Activated CD8-positive, alpha-beta memory T cell treated with anti-CD3 and anti-CD28 coated beads, Interleukin-2, amount 50 U/mL, for 24 hours (primary cell): ENCODE measurements around the gene SOX8.
A peak's percentile ranks its signal among the peaks of the same experiment; 100 is the strongest.

ENCODE experiments used
- DNase-seq: peaks from one replicate; pipeline ENCODE4 v3.0.0-alpha.2; 2020; ENCODE audit errors: extremely low read depth

Gene SOX8

GRCh38 chr16:986925-987582 is 5.5 kb downstream of the SOX8 start:
- no peak for DNase-seq

GRCh38 chr16:987906-988305 is 6.3 kb downstream of the SOX8 start:
- DNase-seq = no peak

DNA sequence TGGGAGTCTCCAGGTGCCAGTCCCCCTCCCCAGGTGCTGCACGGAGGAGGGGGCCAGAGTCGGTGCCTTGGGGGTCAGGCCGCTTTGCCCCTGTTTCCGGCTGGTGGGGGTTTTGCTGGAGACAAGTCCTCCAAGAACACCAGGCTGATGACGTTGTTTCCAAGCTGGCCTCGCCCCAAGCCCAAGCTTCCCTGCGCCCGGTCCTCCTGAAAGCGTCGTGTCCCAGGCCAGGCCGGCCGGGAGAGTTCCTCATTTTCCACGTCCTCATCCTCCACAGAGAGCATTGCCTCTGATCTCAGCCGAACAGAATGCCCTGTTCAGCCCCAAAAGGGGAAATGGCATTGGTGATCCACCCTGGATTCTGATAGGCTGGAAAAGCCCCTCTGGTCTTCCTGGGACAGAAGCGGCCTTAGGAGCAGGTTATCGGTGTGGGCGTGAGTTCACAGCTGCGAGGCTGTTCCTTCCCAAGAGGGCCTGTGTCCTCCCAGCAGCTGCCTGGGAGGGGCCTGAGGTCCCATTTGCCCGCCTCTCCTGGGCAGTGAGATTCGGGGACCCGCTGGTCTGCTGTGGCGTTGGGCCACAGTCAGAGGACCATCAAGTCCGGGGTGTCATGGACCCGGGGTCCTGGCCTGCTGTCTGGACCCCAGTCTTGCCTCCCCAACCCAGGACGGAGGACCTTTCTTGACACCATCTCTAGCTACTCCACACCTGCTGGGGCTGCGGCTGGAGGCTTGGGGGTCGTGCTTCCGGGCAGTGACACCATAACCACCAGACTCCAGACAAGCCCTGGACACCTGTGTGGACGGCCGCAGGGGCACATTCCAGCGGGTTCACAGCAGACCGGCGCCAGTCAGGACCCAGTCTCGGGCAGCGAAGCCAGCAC is 7.1 kb downstream of the SOX8 start:
- DNase-seq = no peak

DNA sequence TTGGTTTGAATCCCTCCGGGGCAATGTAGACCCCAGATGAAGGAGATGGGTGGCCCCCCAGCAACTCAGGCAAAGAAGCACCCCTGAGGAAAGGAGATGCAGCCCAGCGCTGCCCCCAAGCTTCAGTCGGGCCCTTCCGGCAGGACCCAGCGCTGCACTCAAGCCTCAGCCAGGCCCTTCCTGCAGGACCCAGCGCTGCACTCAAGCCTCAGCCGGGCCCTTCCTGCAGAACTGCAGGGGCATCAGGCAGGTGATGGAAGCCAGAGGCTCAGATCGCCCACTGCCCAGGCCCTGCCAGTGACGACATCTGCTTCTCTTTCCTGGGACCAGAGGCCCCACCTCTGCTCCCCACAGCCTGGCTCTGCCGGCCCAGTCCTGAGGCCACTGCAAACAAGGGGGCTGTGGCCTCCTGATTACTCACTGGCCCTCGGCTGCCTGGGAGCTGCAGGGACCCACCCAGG is 7.8 kb downstream of the SOX8 start:
- no peak for DNase-seq

DNA sequence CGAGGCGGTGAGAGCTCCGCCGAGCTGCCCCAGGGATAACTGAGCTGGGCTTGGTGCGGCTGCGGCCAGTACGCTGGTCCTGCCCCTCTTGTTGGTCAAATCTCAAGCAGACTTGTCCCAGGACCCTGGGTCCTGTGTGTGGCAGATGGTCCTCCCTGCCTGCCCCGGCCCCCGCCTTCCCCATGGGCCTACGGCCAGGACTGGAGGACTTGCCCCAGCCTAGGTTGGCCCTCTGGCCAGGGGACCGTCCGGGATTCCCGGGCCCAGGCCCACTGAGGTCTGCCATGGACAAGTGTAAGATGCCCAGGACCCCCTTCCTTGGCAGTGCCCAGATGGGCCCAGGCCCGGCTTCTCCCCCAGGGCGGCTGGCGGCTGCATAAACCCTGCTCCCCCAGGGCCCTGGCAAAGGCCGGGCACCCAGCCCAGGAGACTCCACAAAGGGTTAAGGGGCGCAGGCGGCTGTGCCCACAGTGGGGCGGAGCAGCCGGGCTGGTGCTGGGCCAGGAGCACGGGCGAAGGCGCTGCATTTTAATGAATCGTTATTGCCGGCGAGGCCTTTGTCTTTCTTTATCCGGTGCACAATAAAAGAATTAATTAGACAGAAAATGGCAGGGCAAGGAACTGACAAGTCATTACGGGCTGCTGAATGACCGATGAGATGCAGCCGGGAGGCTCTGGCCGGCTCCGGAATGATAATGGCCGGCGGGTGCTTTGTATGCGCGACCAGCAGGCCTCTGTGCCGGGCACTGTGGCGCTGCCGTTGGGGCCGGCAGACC is 9.1 kb downstream of the SOX8 start:
- DNase-seq = no peak

DNA sequence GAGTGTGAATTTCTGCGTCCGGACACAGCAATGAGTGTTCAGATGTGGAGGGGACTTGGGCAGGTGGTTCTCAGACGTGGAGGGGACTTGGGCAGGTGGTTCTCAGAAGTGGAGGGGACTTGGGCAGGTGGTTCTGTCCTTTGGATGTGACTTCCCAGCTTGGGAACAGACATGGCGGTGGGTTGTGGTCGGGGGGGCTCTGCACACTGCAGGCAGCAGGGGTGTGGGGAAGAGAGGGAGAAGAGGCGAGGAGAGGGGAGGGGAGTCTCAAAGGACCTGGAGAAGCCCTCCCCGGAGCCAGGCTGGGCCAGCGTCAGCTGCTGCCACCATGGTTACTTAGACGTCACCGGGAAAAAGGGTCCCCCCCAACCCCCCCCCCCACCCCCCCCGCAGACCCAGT is 9.8 kb downstream of the SOX8 start:
- no peak for DNase-seq

- DNase-seq = no peak
Measured at GRCh38 chr16:991773-992172, 10.2 kb downstream of the SOX8 start.

DNA sequence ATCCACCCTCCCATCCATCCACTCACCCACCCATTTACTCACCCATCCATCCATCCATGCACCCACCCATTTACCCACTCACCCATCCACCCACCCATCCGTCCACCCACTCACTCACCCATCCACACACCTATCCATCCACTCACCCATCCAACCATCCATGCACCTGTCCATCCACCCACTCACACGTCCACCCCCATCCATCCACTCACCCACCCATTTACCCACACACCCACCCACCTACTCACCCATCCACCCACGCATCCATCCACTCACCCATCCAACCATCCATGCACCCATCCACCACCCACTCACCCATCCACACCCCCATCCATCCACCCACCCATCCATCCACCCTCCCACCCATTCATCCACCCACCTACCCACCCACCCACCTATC is 12.2 kb downstream of the SOX8 start:
- DNase-seq = no peak

DNA sequence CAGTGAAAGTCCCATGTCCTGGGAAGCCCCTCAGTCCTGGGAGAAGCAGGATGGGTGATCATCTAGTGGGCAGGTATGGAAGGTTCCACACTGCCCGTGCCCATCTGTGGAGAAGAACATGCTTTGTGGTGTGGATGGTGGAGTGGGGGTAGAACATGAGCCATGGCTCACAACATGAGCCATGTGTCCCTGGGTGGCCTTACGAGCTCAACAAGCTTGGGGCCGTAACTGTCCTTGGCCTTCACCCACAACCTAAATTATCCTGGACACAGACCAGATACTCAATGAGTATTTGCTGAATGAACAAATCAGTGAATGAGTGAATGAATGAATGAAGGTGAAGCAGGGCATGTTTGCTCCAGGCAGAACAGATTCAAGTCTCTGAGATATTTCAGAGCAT is 13.5 kb downstream of the SOX8 start:
- no peak for DNase-seq

GRCh38 chr16:995783-996182 is 14.2 kb downstream of the SOX8 start:
- no peak for DNase-seq

GRCh38 chr16:996681-997080 is 15.1 kb downstream of the SOX8 start:
- no peak for DNase-seq

DNA sequence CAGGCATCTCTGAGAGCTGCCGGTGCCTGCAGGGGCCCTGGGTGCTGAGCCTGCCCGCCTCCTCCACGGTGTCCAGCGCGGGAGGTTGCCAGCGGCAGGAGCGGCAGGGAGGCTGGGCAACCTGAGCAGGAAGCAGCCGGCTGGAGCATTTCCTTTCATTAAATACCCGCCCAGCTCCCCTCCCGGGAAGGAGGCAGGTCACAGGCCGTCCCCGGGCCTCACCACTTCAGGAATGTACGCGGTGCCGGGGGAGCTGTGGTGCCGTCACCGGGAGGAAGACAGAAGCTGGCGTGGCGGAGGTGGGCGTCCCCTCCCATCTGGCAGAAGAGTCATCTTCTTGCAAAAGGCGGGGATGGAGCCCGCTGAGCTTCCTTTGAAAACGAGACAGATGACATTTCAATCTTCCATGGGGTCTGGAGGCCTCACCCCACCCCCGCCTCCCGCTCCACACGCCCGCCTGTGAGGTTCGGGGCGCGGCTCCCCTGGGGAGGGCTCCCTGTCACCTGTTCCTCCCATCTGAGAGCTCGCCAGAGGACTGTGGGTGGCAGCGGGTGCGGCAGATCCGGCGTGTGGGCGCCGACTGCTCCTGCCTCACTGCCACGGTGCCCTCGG is 16.0 kb downstream of the SOX8 start:
- no peak for DNase-seq

DNA sequence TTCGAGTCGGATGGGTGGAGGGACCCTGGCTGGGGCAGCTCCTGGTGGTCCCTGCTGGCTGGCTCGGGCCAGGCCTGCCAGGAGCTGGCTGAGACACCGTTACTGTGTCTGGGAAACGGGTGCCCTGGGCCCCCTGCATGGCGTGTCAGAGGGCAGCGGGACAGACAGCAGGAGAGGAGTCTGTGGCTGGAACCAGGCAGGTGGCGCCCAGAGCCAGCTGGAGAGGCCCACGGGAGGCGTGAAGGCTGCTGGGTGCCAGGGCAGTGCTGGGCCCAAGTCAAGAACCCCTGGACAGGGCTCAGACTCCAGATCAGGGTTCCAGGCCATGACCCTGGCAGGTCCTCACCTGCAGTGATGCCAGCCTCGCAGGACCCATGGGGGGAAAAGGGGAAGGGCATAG is 16.6 kb downstream of the SOX8 start:
- DNase-seq = no peak

- DNase-seq = no peak
Measured at GRCh38 chr16:998615-999014, 17.0 kb downstream of the SOX8 start.

GRCh38 chr16:999677-1000076 is 18.1 kb downstream of the SOX8 start:
- DNase-seq = no peak

DNA sequence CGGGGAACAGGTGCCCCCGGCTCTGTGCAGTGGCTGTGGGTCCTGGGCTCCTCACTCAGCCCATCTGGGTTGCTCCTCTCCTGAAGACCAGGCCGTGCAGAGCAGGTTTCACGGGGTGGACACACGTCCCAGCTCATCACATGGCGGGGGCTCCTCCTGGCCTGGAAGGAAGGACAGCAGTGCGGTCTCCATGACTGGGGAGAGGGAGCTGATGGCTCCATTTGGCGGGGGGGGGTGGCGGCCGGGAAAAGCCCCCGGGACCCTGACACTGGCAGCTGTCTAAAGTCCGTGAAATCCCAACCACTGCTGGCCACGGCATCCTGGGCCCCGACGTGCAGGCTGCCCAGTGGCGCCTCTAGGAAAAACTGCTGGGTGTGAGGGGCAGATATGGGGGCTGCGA is 19.0 kb downstream of the SOX8 start:
- DNase-seq = no peak

DNA sequence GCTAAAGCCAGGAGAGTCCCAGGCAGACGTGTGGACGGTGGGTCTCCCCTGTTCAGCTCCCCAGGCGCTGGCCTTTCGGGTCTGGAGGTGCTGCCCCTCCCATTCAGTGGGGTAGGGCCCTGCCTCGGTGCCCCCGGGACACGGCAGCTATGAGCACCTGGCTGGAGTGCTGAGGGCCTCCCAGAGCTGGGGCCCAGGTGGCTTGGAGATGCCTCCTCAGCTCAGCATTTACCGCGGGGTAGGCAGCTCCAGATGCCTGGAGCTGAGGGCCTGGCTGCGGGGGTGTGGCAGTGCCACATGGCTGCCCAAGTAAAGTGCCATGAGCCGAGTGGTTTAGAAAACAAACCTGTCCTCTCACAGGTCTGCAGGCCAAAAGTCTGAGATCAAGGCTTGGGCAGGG is 19.5 kb downstream of the SOX8 start:
- no peak for DNase-seq

DNA sequence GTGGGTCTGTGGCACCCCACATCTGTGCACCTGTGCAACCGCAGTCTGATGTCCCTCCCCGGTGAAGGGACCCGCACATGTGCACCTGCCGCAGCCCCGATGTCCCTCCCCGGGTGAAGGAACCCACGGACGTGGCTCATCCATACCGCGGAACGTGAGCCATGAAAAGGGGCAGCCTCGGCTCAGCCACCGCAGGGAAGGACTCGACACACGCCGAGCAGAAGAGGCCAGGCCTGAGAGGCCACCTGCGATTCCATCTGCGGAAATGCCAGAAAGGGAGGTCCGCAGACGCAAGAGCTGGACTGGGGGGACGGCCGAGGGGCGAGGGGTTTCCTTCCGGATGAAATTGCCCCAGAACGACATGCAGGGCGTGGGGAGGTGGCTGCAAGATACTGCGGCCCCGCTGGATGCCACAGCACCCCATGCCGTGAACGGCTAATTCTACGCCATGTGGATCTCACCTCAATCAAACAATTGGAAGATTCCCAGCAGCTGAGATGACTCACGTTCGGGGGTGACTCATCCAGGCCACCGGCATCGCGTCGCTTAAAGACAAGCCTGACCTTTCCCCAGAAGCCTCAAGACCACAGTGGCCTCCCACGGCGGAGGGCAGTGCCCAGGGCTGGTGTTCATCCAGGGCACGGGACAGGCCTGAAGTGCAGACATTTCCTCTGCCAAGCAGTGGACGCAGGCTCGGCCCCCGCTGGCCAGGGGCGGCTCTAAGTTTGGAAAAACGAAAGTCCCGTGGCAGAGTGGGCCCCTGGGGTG is 21.0 kb downstream of the SOX8 start:
- peak; percentile 63 for DNase-seq

- peak; percentile 24 for DNase-seq
Measured at GRCh38 chr16:1003391-1004347, 22.1 kb downstream of the SOX8 start.

GRCh38 chr16:1005286-1005685 is 23.7 kb downstream of the SOX8 start:
- no peak for DNase-seq
